ENCODE data around the gene NDOR1. TPM values are rescaled to one million over a fixed set of nuclear protein-coding genes. Genes with fewer than 3 reads are reported as not detected.

The NDOR1 gene
- total and polyA plus RNA-seq, 2 donors (not counting 3 experiments of a cell fraction or from before 2014, with no cell fraction given), result 13.5 to 26.7 TPM

DNA sequence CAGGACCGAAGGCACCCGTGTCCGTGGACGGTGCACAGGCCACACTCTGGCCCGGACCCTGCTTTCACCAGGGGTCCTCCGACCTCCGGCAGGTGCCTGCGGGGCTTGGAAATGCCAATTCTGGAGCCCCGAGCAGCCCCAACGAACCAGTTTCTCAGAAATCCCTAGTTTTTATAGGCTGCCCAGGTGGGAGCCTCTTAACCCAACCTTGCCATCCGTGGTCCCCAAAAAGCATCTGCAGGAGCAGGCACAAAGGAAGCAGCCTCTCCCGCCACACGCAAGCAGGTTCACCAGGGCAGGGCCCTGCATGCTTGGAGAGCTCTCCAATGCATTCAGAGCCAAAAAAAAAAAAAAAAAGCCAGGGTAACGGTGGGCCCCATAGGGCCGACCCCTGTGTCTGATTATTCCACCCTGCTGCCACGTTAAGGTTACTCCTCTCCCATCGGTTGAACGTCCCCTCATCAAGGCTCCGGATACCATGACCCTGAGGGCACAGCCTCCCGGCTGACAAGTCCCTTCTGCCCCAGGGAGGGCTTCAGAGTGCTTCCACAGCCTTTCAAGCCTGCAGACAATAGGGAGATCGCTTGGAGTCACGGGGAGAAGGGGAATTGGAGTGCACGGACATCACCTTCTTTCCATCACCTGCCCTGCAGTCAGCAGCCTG, 4.2 kb upstream of the NDOR1 start:
- DNase-seq (ENCODE audit: low read depth, low spot score) (no peak), FAIRE-seq (no peak)
- POLR2A ChIA-PET, result interaction anchor here (0.8 to 1.2 kb wide), 5 partner anchors 12 to 72 kb away, joined by 3 to 10 read pairs (median 5); partner anchors contain the start of genes ANAPC2, SSNA1 and TUBB4B
- dilution Hi-C loops (cut with MboI; ENCODE audit: extremely low pct_ligation_motif_present, low sequenced_read_pairs) (no loop called here), intact Hi-C loops (cut with micrococcal nuclease) (loop anchor here (2.0 kb wide), 2 partner anchors 39 to 67 kb away; partner anchors contain the start of gene TUBB4B)
- no peaks in the 10 kb centered on the region for H3K9me3 ChIP-seq (replicated peaks; ENCODE audit: control insufficient read depth, insufficient read depth, low read length)
- peaks cover 25% of the 10 kb centered on the region for H3K79me2 ChIP-seq (ENCODE audit: control insufficient read depth, insufficient read depth, low read length)
- TF ChIP-seq MYC (IDR thresholded peaks at IDR 0.05; ENCODE audit: low read depth, low read length) (no peak), POLR2A (IDR thresholded peaks at IDR 0.05; ENCODE audit: low read depth, low read length) (no peak), JUN (IDR thresholded peaks at IDR 0.05; ENCODE audit: borderline replicate concordance, insufficient read depth, insufficient read length, low read depth) (no peak), EZH2 (IDR thresholded peaks at IDR 0.05; ENCODE audit: borderline replicate concordance, low read depth, low read length, severe bottlenecking) (no peak), FOS (IDR thresholded peaks at IDR 0.05; ENCODE audit: borderline replicate concordance, insufficient read depth, low read length) (no peak), GATA2 (IDR thresholded peaks at IDR 0.05; ENCODE audit: insufficient read depth, insufficient read length, low read depth, low read length) (no peak), POLR2AphosphoS5 (IDR thresholded peaks at IDR 0.05; ENCODE audit: insufficient read depth, low read depth, low read length) (no peak)
- TF ChIP-seq, protein P1, sequence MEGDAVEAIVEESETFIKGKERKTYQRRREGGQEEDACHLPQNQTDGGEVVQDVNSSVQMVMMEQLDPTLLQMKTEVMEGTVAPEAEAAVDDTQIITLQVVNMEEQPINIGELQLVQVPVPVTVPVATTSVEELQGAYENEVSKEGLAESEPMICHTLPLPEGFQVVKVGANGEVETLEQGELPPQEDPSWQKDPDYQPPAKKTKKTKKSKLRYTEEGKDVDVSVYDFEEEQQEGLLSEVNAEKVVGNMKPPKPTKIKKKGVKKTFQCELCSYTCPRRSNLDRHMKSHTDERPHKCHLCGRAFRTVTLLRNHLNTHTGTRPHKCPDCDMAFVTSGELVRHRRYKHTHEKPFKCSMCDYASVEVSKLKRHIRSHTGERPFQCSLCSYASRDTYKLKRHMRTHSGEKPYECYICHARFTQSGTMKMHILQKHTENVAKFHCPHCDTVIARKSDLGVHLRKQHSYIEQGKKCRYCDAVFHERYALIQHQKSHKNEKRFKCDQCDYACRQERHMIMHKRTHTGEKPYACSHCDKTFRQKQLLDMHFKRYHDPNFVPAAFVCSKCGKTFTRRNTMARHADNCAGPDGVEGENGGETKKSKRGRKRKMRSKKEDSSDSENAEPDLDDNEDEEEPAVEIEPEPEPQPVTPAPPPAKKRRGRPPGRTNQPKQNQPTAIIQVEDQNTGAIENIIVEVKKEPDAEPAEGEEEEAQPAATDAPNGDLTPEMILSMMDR (IDR thresholded peaks at IDR 0.05; ENCODE audit: extremely low read depth in 1 of 2, insufficient read depth in 1 of 2, low read depth in 1 of 2, low read length in 2 of 2), result no peak
- TF ChIP-seq, protein P2, sequence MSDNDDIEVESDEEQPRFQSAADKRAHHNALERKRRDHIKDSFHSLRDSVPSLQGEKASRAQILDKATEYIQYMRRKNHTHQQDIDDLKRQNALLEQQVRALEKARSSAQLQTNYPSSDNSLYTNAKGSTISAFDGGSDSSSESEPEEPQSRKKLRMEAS (IDR thresholded peaks at IDR 0.05; ENCODE audit: insufficient read depth, insufficient read length), result no peak
- H4K20me1 ChIP-seq (replicated peaks; ENCODE audit: control insufficient read depth, extremely low read depth, insufficient read depth, low read length), result no peaks in the 10 kb centered on the region
- H3K9ac ChIP-seq (replicated peaks; ENCODE audit: extremely low read depth, insufficient read depth, low read length), result no peak overlapping the region
- H3K9me1 ChIP-seq (replicated peaks; ENCODE audit: control insufficient read depth, extremely low read depth, insufficient read depth, low read length), result no peaks in the 10 kb centered on the region
- CTCF ChIA-PET, result interaction anchor here (0.8 to 1.5 kb wide), 7 partner anchors 12 to 155 kb away, joined by 3 to 7 read pairs (median 3); partner anchors contain the start of genes CYSRT1, NPDC1, RNF208 and RNF224
- H3K27me3 ChIP-seq (ENCODE audit: control insufficient read depth in 2 of 2, insufficient read depth in 2 of 2, low read length in 2 of 2), result no peaks in the 10 kb centered on the region
- H2AFZ ChIP-seq (ENCODE audit: low read depth, low read length), result peak overlapping the region; percentile 1
- peak overlapping the region in 2 of 3 experiments; percentile 7 to 80 for H3K4me3 ChIP-seq (replicated peaks in 1 of 3; ENCODE audit: insufficient read depth in 1 of 3, low read depth in 1 of 3, low read length in 3 of 3)
- H3K27ac ChIP-seq (ENCODE audit: insufficient read depth, low read depth, low read length), result no peak overlapping the region
- no peaks in the 10 kb centered on the region for H3K36me3 ChIP-seq (ENCODE audit: control insufficient read depth in 2 of 2, extremely low read depth in 1 of 2, insufficient read depth in 2 of 2, low read length in 2 of 2)
- peak overlapping the region; percentile 19 for H3K4me2 ChIP-seq (ENCODE audit: insufficient read depth, low read length)
- no TSS peak for BruUV-seq (replicated peaks)
- H3K4me1 ChIP-seq (ENCODE audit: control insufficient read depth, extremely low read depth, insufficient read depth, low read length), result peaks cover 25% of the 10 kb centered on the region

All from endothelial cell of umbilical vein (primary cell).